Skeletal muscle tissue (tissue), 4 donors: Measurements from ENCODE around the gene COL17A1. TPM values are rescaled to one million over a fixed set of nuclear protein-coding genes. Genes with fewer than 3 reads are reported as not detected.

Experiments
- H3K27ac ChIP-seq: one replicate; pipeline ENCODE4 v1.7.0; 2013; ENCODE audit warnings: mild to moderate bottlenecking, low read depth, low read length, inconsistent platforms
- H3K27me3 ChIP-seq, 3 donors: one replicate each; pipeline ENCODE4 v1.7.0; 2013; ENCODE audit warnings: low read length in 3 of 3; ENCODE audit not compliant: control insufficient read depth in 3 of 3, insufficient read depth in 3 of 3
- H3K36me3 ChIP-seq, 3 donors: one replicate each; pipeline ENCODE4 v1.7.0; 2013; ENCODE audit warnings: low read length in 3 of 3; ENCODE audit not compliant: control insufficient read depth in 3 of 3, insufficient read depth in 3 of 3
- H3K4me1 ChIP-seq, 3 donors: one replicate each; pipeline ENCODE4 v1.7.0; 2013; ENCODE audit warnings: low read length in 3 of 3, mild to moderate bottlenecking in 3 of 3; ENCODE audit not compliant: control insufficient read depth in 3 of 3, insufficient read depth in 3 of 3
- H3K4me3 ChIP-seq, 3 donors: one replicate each; pipeline ENCODE4 v1.7.0; 2013; ENCODE audit warnings: low read length in 3 of 3
- H3K9ac ChIP-seq, 3 donors: one replicate each; pipeline ENCODE4 v1.7.0; 2013; ENCODE audit warnings: low read length in 3 of 3, mild to moderate bottlenecking in 3 of 3, moderate library complexity in 2 of 3, low read depth in 1 of 3
- H3K9me3 ChIP-seq, 3 donors: one replicate each; pipeline ENCODE4 v1.7.0; 2013; ENCODE audit warnings: low read length in 3 of 3; ENCODE audit not compliant: control insufficient read depth in 3 of 3
- total RNA-seq: library from RNA; depleted of rRNA; stranded (reverse); fragments of >200 nt; gene quantifications from one replicate; pipeline ENCODE4 v1.2.3, GENCODE V29; 2014
- donor health status: Osteomylitis.

COL17A1 gene
- total RNA-seq, 1 donor from 2014 or later: under 0.01 TPM

GRCh38 chr10:104099269-104099668, 13.6 kb upstream of the COL17A1 start:
- Histone ChIP-seq H3K9ac (no peak overlapping the region), H3K4me1 (no peaks in the 10 kb centered on the region), H3K27me3 (no peaks in the 10 kb centered on the region), H3K27ac (no peak overlapping the region), H3K36me3 (no peaks in the 10 kb centered on the region), H3K9me3 (no peaks in the 10 kb centered on the region), H3K4me3 (no peak overlapping the region)

GRCh38 chr10:104098358-104098925, 12.8 kb upstream of the COL17A1 start:
- no peak overlapping the region for H3K4me3 ChIP-seq
- H3K27me3 ChIP-seq: no peaks in the 10 kb centered on the region
- H3K36me3 ChIP-seq: no peaks in the 10 kb centered on the region
- no peak overlapping the region for H3K9ac ChIP-seq
- H3K9me3 ChIP-seq: no peaks in the 10 kb centered on the region
- H3K4me1 ChIP-seq: no peaks in the 10 kb centered on the region
- H3K27ac ChIP-seq: no peak overlapping the region

- no peaks in the 10 kb centered on the region for H3K9me3 ChIP-seq
- no peaks in the 10 kb centered on the region for H3K36me3 ChIP-seq
- H3K9ac ChIP-seq: no peak overlapping the region
- H3K4me1 ChIP-seq: no peaks in the 10 kb centered on the region
- H3K4me3 ChIP-seq: no peak overlapping the region
- no peak overlapping the region for H3K27ac ChIP-seq
- H3K27me3 ChIP-seq: no peaks in the 10 kb centered on the region
Measured at GRCh38 chr10:104096692-104097091, 11.0 kb upstream of the COL17A1 start.

GRCh38 chr10:104092749-104093148, 7.1 kb upstream of the COL17A1 start:
- H3K4me1 ChIP-seq: no peaks in the 10 kb centered on the region
- no peaks in the 10 kb centered on the region for H3K36me3 ChIP-seq
- H3K9me3 ChIP-seq: no peaks in the 10 kb centered on the region
- no peak overlapping the region for H3K9ac ChIP-seq
- no peak overlapping the region for H3K4me3 ChIP-seq
- H3K27ac ChIP-seq: no peak overlapping the region
- H3K27me3 ChIP-seq: no peaks in the 10 kb centered on the region

- Histone ChIP-seq H3K27ac (no peak overlapping the region), H3K4me3 (no peak overlapping the region), H3K36me3 (no peaks in the 10 kb centered on the region), H3K4me1 (no peaks in the 10 kb centered on the region), H3K27me3 (no peaks in the 10 kb centered on the region), H3K9me3 (no peaks in the 10 kb centered on the region), H3K9ac (no peak overlapping the region)
Measured at GRCh38 chr10:104090611-104091010, 4.9 kb upstream of the COL17A1 start.

- no peak overlapping the region for H3K9ac ChIP-seq
- no peak overlapping the region for H3K27ac ChIP-seq
- no peak overlapping the region for H3K4me3 ChIP-seq
- no peaks in the 10 kb centered on the region for H3K27me3 ChIP-seq
- no peaks in the 10 kb centered on the region for H3K36me3 ChIP-seq
- H3K9me3 ChIP-seq: no peaks in the 10 kb centered on the region
- no peaks in the 10 kb centered on the region for H3K4me1 ChIP-seq
Measured at GRCh38 chr10:104089621-104090020, 3.9 kb upstream of the COL17A1 start.

GRCh38 chr10:104088239-104088638, 2.6 kb upstream of the COL17A1 start:
- Histone ChIP-seq H3K36me3 (no peaks in the 10 kb centered on the region), H3K9ac (no peak overlapping the region), H3K9me3 (no peaks in the 10 kb centered on the region), H3K27me3 (no peaks in the 10 kb centered on the region), H3K27ac (no peak overlapping the region), H3K4me1 (no peaks in the 10 kb centered on the region), H3K4me3 (no peak overlapping the region)

- Histone ChIP-seq H3K9ac (no peak overlapping the region), H3K9me3 (no peaks in the 10 kb centered on the region), H3K27me3 (no peaks in the 10 kb centered on the region), H3K4me3 (no peak overlapping the region), H3K27ac (no peak overlapping the region), H3K36me3 (no peaks in the 10 kb centered on the region), H3K4me1 (no peaks in the 10 kb centered on the region)
Measured at GRCh38 chr10:104084482-104085142, 1.1 kb downstream of the COL17A1 start.

GRCh38 chr10:104081998-104082397, 3.7 kb downstream of the COL17A1 start:
- peaks cover 0 to 3% (median 0%) of the 10 kb centered on the region in 3 donors for H3K4me1 ChIP-seq
- no peak overlapping the region for H3K9ac ChIP-seq
- no peak overlapping the region for H3K4me3 ChIP-seq
- H3K9me3 ChIP-seq: no peaks in the 10 kb centered on the region
- H3K36me3 ChIP-seq: no peaks in the 10 kb centered on the region
- H3K27ac ChIP-seq: no peak overlapping the region
- H3K27me3 ChIP-seq: no peaks in the 10 kb centered on the region

- H3K4me3 ChIP-seq: no peak overlapping the region
- no peaks in the 10 kb centered on the region for H3K36me3 ChIP-seq
- H3K9ac ChIP-seq: no peak overlapping the region
- H3K9me3 ChIP-seq: no peaks in the 10 kb centered on the region
- H3K27me3 ChIP-seq: no peaks in the 10 kb centered on the region
- peaks cover 0 to 8% (median 0%) of the 10 kb centered on the region in 3 donors for H3K4me1 ChIP-seq
- no peak overlapping the region for H3K27ac ChIP-seq
Measured at GRCh38 chr10:104080762-104081161, 4.9 kb downstream of the COL17A1 start.
